Measurements from ENCODE around the gene CDK18.
A peak's percentile ranks its signal among the peaks of the same experiment; 100 is the strongest.

The CDK18 gene

GRCh38 chr1:205568469-205569361 lies 64.2 kb downstream of the CDK18 start:
- H3K36me3 ChIP-seq (ENCODE audit: control insufficient read depth in 1 of 2, insufficient read depth in 2 of 2, low read depth in 1 of 2, low read length in 2 of 2): no peaks in the 10 kb centered on the region
- H3K79me1 ChIP-seq (replicated peaks; ENCODE audit: low read length, poor library complexity, severe bottlenecking): no peaks in the 10 kb centered on the region
- peak overlapping the region in 1 of 2 experiments; percentile 86 for H3K23ac ChIP-seq (ENCODE audit: low read length in 2 of 2)
- H4K91ac ChIP-seq (ENCODE audit: low read length): no peak overlapping the region
- H3K4me2 ChIP-seq (ENCODE audit: low read length, poor library complexity, severe bottlenecking): peak overlapping the region; percentile 50
- WGBS: 9% methylated on average over 37 of the region's 90 CpGs
- no peak overlapping the region for H3K27ac ChIP-seq (ENCODE audit: low read length, poor library complexity, severe bottlenecking)
- no peak for DNase-seq
- no peak overlapping the region for H4K8ac ChIP-seq (ENCODE audit: low read length)
- H3K14ac ChIP-seq (ENCODE audit: low read length in 2 of 2): no peak overlapping the region
- H3K9ac ChIP-seq (ENCODE audit: low read length): no peak overlapping the region
- H2AFZ ChIP-seq (ENCODE audit: low read depth, low read length): no peak overlapping the region
- H2BK120ac ChIP-seq (ENCODE audit: low read depth, low read length): no peak overlapping the region
- no peak overlapping the region for H2AK5ac ChIP-seq (ENCODE audit: low read length, severe bottlenecking)
- H3K4me3 ChIP-seq (ENCODE audit: insufficient read depth in 1 of 2, low read depth in 1 of 2, low read length in 2 of 2): peak overlapping the region in 1 of 2 experiments; percentile 27
- H3K27me3 ChIP-seq (ENCODE audit: control insufficient read depth in 1 of 2, insufficient read depth in 1 of 2, low read length in 2 of 2): peaks cover 78 to 91% of the 10 kb centered on the region in 2 experiments
- H3K18ac ChIP-seq (ENCODE audit: low read depth in 1 of 2, low read length in 2 of 2): peak overlapping the region in 1 of 2 experiments; percentile 50
- no peak overlapping the region for H2BK15ac ChIP-seq (ENCODE audit: low read depth, poor library complexity, severe bottlenecking)
- no peak overlapping the region for H2BK12ac ChIP-seq (ENCODE audit: low read length in 2 of 2)
- H3K4me1 ChIP-seq (ENCODE audit: control insufficient read depth, insufficient read depth, low read depth, low read length): peaks cover 8% of the 10 kb centered on the region
- no peaks in the 10 kb centered on the region for H3K9me3 ChIP-seq (ENCODE audit: control insufficient read depth, low read length)
- H3K4ac ChIP-seq (ENCODE audit: low read depth in 1 of 2, low read length in 2 of 2): no peak overlapping the region
- no peak overlapping the region for H2BK5ac ChIP-seq (ENCODE audit: low read depth, low read length, poor library complexity, severe bottlenecking)

- no peak overlapping the region for H3K27ac ChIP-seq (ENCODE audit: low read length, poor library complexity, severe bottlenecking)
- no peak overlapping the region for H4K8ac ChIP-seq (ENCODE audit: low read length)
- H3K14ac ChIP-seq (ENCODE audit: low read length in 2 of 2): no peak overlapping the region
- peaks cover 8% of the 10 kb centered on the region for H3K4me1 ChIP-seq (ENCODE audit: control insufficient read depth, insufficient read depth, low read depth, low read length)
- H2BK15ac ChIP-seq (ENCODE audit: low read depth, poor library complexity, severe bottlenecking): no peak overlapping the region
- H3K23ac ChIP-seq (ENCODE audit: low read length in 2 of 2): peak overlapping the region in 1 of 2 experiments; percentile 85
- H3K4me2 ChIP-seq (ENCODE audit: low read length, poor library complexity, severe bottlenecking): no peak overlapping the region
- no peak overlapping the region for H2BK12ac ChIP-seq (ENCODE audit: low read length in 2 of 2)
- no peak overlapping the region for H3K4me3 ChIP-seq (ENCODE audit: insufficient read depth in 1 of 2, low read depth in 1 of 2, low read length in 2 of 2)
- peaks cover 76 to 89% of the 10 kb centered on the region in 2 experiments for H3K27me3 ChIP-seq (ENCODE audit: control insufficient read depth in 1 of 2, insufficient read depth in 1 of 2, low read length in 2 of 2)
- no peak overlapping the region for H3K18ac ChIP-seq (ENCODE audit: low read depth in 1 of 2, low read length in 2 of 2)
- H2AFZ ChIP-seq (ENCODE audit: low read depth, low read length): no peak overlapping the region
- H3K9ac ChIP-seq (ENCODE audit: low read length): no peak overlapping the region
- H3K4ac ChIP-seq (ENCODE audit: low read depth in 1 of 2, low read length in 2 of 2): no peak overlapping the region
- no peak overlapping the region for H4K91ac ChIP-seq (ENCODE audit: low read length)
- DNase-seq: no peak
- 31% methylated on average over 15 of the region's 22 CpGs for WGBS
- H3K9me3 ChIP-seq (ENCODE audit: control insufficient read depth, low read length): no peaks in the 10 kb centered on the region
- H2BK5ac ChIP-seq (ENCODE audit: low read depth, low read length, poor library complexity, severe bottlenecking): no peak overlapping the region
- H2AK5ac ChIP-seq (ENCODE audit: low read length, severe bottlenecking): no peak overlapping the region
- no peaks in the 10 kb centered on the region for H3K79me1 ChIP-seq (replicated peaks; ENCODE audit: low read length, poor library complexity, severe bottlenecking)
- H2BK120ac ChIP-seq (ENCODE audit: low read depth, low read length): no peak overlapping the region
- no peaks in the 10 kb centered on the region for H3K36me3 ChIP-seq (ENCODE audit: control insufficient read depth in 1 of 2, insufficient read depth in 2 of 2, low read depth in 1 of 2, low read length in 2 of 2)
Observed at GRCh38 chr1:205569411-205570172, 65.1 kb downstream of the CDK18 start.

GRCh38 chr1:205570173-205570501 lies 65.7 kb downstream of the CDK18 start:
- no peak overlapping the region for H2AK5ac ChIP-seq (ENCODE audit: low read length, severe bottlenecking)
- no peak overlapping the region for H4K8ac ChIP-seq (ENCODE audit: low read length)
- H3K4me2 ChIP-seq (ENCODE audit: low read length, poor library complexity, severe bottlenecking): no peak overlapping the region
- H4K91ac ChIP-seq (ENCODE audit: low read length): no peak overlapping the region
- H3K36me3 ChIP-seq (ENCODE audit: control insufficient read depth in 1 of 2, insufficient read depth in 2 of 2, low read depth in 1 of 2, low read length in 2 of 2): no peaks in the 10 kb centered on the region
- H3K4me1 ChIP-seq (ENCODE audit: control insufficient read depth, insufficient read depth, low read depth, low read length): peaks cover 8% of the 10 kb centered on the region
- H2BK5ac ChIP-seq (ENCODE audit: low read depth, low read length, poor library complexity, severe bottlenecking): no peak overlapping the region
- H2BK15ac ChIP-seq (ENCODE audit: low read depth, poor library complexity, severe bottlenecking): no peak overlapping the region
- no peak overlapping the region for H2BK12ac ChIP-seq (ENCODE audit: low read length in 2 of 2)
- H2BK120ac ChIP-seq (ENCODE audit: low read depth, low read length): no peak overlapping the region
- no peak overlapping the region for H3K4ac ChIP-seq (ENCODE audit: low read depth in 1 of 2, low read length in 2 of 2)
- no peak overlapping the region for H3K14ac ChIP-seq (ENCODE audit: low read length in 2 of 2)
- H3K79me1 ChIP-seq (replicated peaks; ENCODE audit: low read length, poor library complexity, severe bottlenecking): no peaks in the 10 kb centered on the region
- no peak overlapping the region for H3K4me3 ChIP-seq (ENCODE audit: insufficient read depth in 1 of 2, low read depth in 1 of 2, low read length in 2 of 2)
- no peaks in the 10 kb centered on the region for H3K9me3 ChIP-seq (ENCODE audit: control insufficient read depth, low read length)
- DNase-seq: no peak
- 90% methylated on average over 7 of the region's 7 CpGs for WGBS
- no peak overlapping the region for H2AFZ ChIP-seq (ENCODE audit: low read depth, low read length)
- no peak overlapping the region for H3K27ac ChIP-seq (ENCODE audit: low read length, poor library complexity, severe bottlenecking)
- no peak overlapping the region for H3K9ac ChIP-seq (ENCODE audit: low read length)
- H3K18ac ChIP-seq (ENCODE audit: low read depth in 1 of 2, low read length in 2 of 2): no peak overlapping the region
- H3K27me3 ChIP-seq (ENCODE audit: control insufficient read depth in 1 of 2, insufficient read depth in 1 of 2, low read length in 2 of 2): peaks cover 82 to 93% of the 10 kb centered on the region in 2 experiments
- H3K23ac ChIP-seq (ENCODE audit: low read length in 2 of 2): no peak overlapping the region
